OCI-LY7 (cell line): ENCODE results near the gene ZIC4. TPM values are rescaled to one million over a fixed set of nuclear protein-coding genes. Genes with fewer than 3 reads are reported as not detected.

ENCODE experiments used
- BruUV-seq: library from RNA; stranded (reverse); fragments of 400-500 nt; replicated peaks from 2 replicates; lab custom pipeline; 2021; lab: Mats Ljungman, UMichigan
- CTCF ChIA-PET: fragments of 300-600 bp; sonication (Branson Sonifier 250); formaldehyde crosslinking; loops from one replicate; lab custom pipeline; 2022; ENCODE audit warnings: antibody characterized with exemption; ENCODE audit not compliant: unreplicated experiment; lab: Charles Lee
- POLR2A ChIA-PET: fragments of 300-600 bp; sonication (Branson Sonifier 250); formaldehyde crosslinking; loops from one replicate; lab custom pipeline; 2022; ENCODE audit warnings: antibody characterized with exemption; lab: Charles Lee
- DNase-seq: peaks from one replicate; pipeline ENCODE4 v3.0.0-alpha.2; 2015; ENCODE audit warnings: low spot score
- H2AFZ ChIP-seq: fragments of 200-600 bp; sonication (generic), shearing (Covaris generic); 2 replicates; pipeline ENCODE4 v1.6.1; 2014; ENCODE audit warnings: mild to moderate bottlenecking, antibody characterized with exemption, low read length, moderate library complexity
- H3K27ac ChIP-seq: fragments of 200-600 bp; sonication (generic); 2 replicates; pipeline ENCODE4 v1.5.1; 2014; ENCODE audit warnings: mixed run types, low read depth, mild to moderate bottlenecking, moderate library complexity, low read length, inconsistent platforms; ENCODE audit not compliant: poor library complexity, severe bottlenecking
- H3K36me3 ChIP-seq: fragments of 200-600 bp; sonication (generic); 2 replicates; pipeline ENCODE4 v1.6.1; 2014; ENCODE audit warnings: mild to moderate bottlenecking, antibody characterized with exemption, low read length, moderate library complexity, mixed read lengths; ENCODE audit not compliant: insufficient read depth
- H3K4me1 ChIP-seq: fragments of 200-600 bp; sonication (generic); 2 replicates; pipeline ENCODE4 v1.5.1; 2014; ENCODE audit warnings: mild to moderate bottlenecking, low read length; ENCODE audit not compliant: insufficient read depth, poor library complexity, severe bottlenecking
- H3K4me2 ChIP-seq: fragments of 200-600 bp; sonication (generic); 2 replicates; pipeline ENCODE4 v1.6.1; 2014; ENCODE audit warnings: mild to moderate bottlenecking, low read length
- H3K4me3 ChIP-seq: fragments of 200-600 bp; sonication (generic); 2 replicates; pipeline ENCODE4 v1.5.1; 2014; ENCODE audit warnings: mild to moderate bottlenecking, low read depth, low read length; ENCODE audit not compliant: poor library complexity, severe bottlenecking
- H3K79me2 ChIP-seq: fragments of 200-600 bp; sonication (generic); 2 replicates; pipeline ENCODE4 v1.6.1; 2016; ENCODE audit warnings: low read depth, mild to moderate bottlenecking, low read length, moderate library complexity, mixed read lengths; ENCODE audit not compliant: insufficient read depth
- H3K9me2 ChIP-seq: fragments of 200-600 bp; sonication (generic); 2 replicates; pipeline ENCODE4 v1.6.1; 2016; ENCODE audit warnings: mild to moderate bottlenecking, low read length, mixed read lengths; ENCODE audit not compliant: insufficient read depth
- H3K9me3 ChIP-seq: fragments of 200-600 bp; sonication (generic); 2 replicates; pipeline ENCODE4 v1.6.1; 2014; ENCODE audit warnings: mild to moderate bottlenecking, mixed run types, low read length, mixed read lengths
- H4K20me1 ChIP-seq: fragments of 200-600 bp; sonication (generic); 2 replicates; pipeline ENCODE4 v1.6.1; 2014; ENCODE audit warnings: mild to moderate bottlenecking, antibody characterized with exemption, low read length, moderate library complexity, mixed read lengths; ENCODE audit not compliant: insufficient read depth
- CTCF ChIP-seq: fragments of 200-600 bp; sonication (generic); conservative IDR thresholded peaks from 2 replicates; pipeline ENCODE4 v1.5.1; 2014; ENCODE audit warnings: mild to moderate bottlenecking, antibody characterized with exemption, low read length, moderate library complexity, mixed read lengths
- EZH2phosphoT487 ChIP-seq: fragments of 200-600 bp; sonication (generic); IDR thresholded peaks from 2 replicates; pipeline ENCODE4 v1.6.1; 2018; ENCODE audit warnings: low read depth, borderline replicate concordance, mild to moderate bottlenecking, mixed run types, antibody characterized with exemption, low read length, moderate library complexity, mixed read lengths
- intact Hi-C: fragments of 100-400 bp; cut with micrococcal nuclease; formaldehyde crosslinking; loops from one replicate; pipeline ENCODE4 v1.10.0; 2022; ENCODE audit not compliant: unreplicated experiment
- total RNA-seq, 2 experiments: library from RNA; depleted of rRNA in 1 of 2; stranded (reverse); fragments of >200 nt in 1 of 2; shearing (Covaris generic) in 1 of 2; gene quantifications; 2 replicates each; pipeline ENCODE4 v1.2.3, GENCODE V29; 2014 to 2022

Gene ZIC4
- total RNA-seq, 2 experiments from 2014 or later = not detected

GRCh38 chr3:147358144-147358992, 48.0 kb downstream of the ZIC4 start:
- no peak overlapping the region for H3K27ac ChIP-seq
- BruUV-seq = no TSS peak
- H3K4me3 ChIP-seq = no peak overlapping the region
- no peak overlapping the region for H3K4me2 ChIP-seq
- no peaks in the 10 kb centered on the region for H3K9me3 ChIP-seq
- no peaks in the 10 kb centered on the region for H3K9me2 ChIP-seq
- ChIA-PET POLR2A (interaction anchor here (0.6 kb wide), 1 partner anchor 46 kb away, joined by 3 read pairs; no protein-coding TSS in a partner anchor), CTCF (no interaction called here)
- H4K20me1 ChIP-seq = no peaks in the 10 kb centered on the region
- no peaks in the 10 kb centered on the region for H3K36me3 ChIP-seq
- no peaks in the 10 kb centered on the region for H3K4me1 ChIP-seq
- TF ChIP-seq CTCF (no peak), EZH2phosphoT487 (no peak)
- no peak overlapping the region for H2AFZ ChIP-seq
- no peak for DNase-seq
- H3K79me2 ChIP-seq = no peaks in the 10 kb centered on the region
- intact Hi-C loops = no loop called here

DNA sequence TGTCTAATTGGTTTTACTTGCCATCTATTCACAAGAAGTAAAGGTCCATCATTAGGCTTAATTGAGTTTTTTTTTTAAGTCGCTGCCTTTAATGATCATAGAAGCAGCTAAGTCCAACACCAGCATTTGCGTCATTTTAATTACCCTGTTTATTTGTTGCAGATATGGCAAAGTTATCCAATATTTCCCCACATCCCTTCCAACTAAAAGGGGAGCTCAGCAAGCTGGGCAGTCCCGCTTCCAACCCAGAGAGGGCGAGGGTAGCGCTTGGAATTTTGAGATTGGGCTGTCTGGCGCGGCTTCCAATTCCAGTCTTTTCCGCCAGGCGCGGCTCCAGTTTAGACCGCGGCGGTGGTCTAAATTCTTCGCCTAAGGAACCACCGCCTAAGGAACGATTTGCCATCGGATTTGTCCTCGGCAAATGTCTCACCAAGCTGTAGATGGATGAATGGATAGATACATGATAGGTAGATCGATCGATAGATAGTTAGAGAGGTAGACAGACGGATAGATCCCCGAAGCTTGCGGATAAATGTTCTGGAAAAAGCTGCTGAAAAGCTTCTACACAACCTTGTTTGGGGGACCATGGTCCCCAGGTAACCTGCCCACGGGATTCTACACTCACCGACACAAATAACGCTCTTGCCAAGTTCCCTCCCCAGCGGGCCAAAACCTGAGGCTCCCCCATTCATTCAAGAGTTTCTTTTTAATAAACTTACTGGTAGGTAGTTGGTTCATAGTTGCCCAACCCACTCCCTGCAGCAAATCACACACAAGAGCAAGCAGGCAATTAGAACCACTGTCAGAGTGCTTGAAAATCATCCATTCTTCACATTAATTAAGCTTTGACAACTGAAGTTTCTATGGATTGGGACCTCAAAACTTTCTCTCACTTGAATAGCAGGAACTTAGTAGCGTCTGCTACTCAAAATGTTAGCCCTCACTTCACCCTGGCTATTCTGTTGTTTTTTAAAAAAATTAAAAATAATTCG, 49.1 kb downstream of the ZIC4 start:
- POLR2A ChIA-PET = interaction anchor here (0.6 kb wide), 2 partner anchors 11 to 45 kb away, joined by 3 to 5 read pairs; no protein-coding TSS in a partner anchor
- H3K4me1 ChIP-seq = no peaks in the 10 kb centered on the region
- BruUV-seq = no TSS peak
- CTCF ChIA-PET = no interaction called here
- intact Hi-C loops = no loop called here
- no peak overlapping the region for H2AFZ ChIP-seq
- no peaks in the 10 kb centered on the region for H4K20me1 ChIP-seq
- no peaks in the 10 kb centered on the region for H3K9me3 ChIP-seq
- TF ChIP-seq EZH2phosphoT487 (no peak), CTCF (no peak)
- DNase-seq = no peak
- H3K27ac ChIP-seq = no peak overlapping the region
- H3K79me2 ChIP-seq = no peaks in the 10 kb centered on the region
- no peak overlapping the region for H3K4me3 ChIP-seq
- H3K4me2 ChIP-seq = no peak overlapping the region
- no peaks in the 10 kb centered on the region for H3K9me2 ChIP-seq
- no peaks in the 10 kb centered on the region for H3K36me3 ChIP-seq
